SK-N-SH treated with all-trans-retinoic acid at 6 μM for 48 hours (cell line): ENCODE measurements around the gene ZNF618.
A peak's percentile ranks its signal among the peaks of the same experiment; 100 is the strongest.

Source experiments
- ATAC-seq: fragments of 200-7000 bp; cut with Tn5 transposase; 3 replicates; pipeline ENCODE4 v1.9.1; 2020; ENCODE audit warnings: mild to moderate bottlenecking, moderate library complexity
- ARNTL ChIP-seq: fragments of 450-650 bp; formaldehyde crosslinking; IDR thresholded peaks from 2 replicates; pipeline ENCODE4 v1.5.0; 2020; ENCODE audit warnings: low read depth, mild to moderate bottlenecking, moderate library complexity, borderline replicate concordance
- CSDC2 ChIP-seq: fragments of 250-450 bp; sonication (Bioruptor Pico); IDR thresholded peaks from 2 replicates; pipeline ENCODE4 v1.5.0; 2020; ENCODE audit warnings: mild to moderate bottlenecking, moderate library complexity
- ESRRG ChIP-seq: fragments of 250-450 bp; sonication (Bioruptor Pico); IDR thresholded peaks from 2 replicates; pipeline ENCODE4 v1.6.1; 2021; ENCODE audit warnings: mild to moderate bottlenecking
- GLIS3 ChIP-seq: fragments of 250-450 bp; sonication (Bioruptor Pico); IDR thresholded peaks from 2 replicates; pipeline ENCODE4 v1.5.0; 2020; ENCODE audit warnings: mild to moderate bottlenecking, moderate library complexity
- ISL1 ChIP-seq: fragments of 250-450 bp; sonication (Bioruptor Pico); IDR thresholded peaks from 2 replicates; pipeline ENCODE4 v2.1.2; 2022; ENCODE audit warnings: mild to moderate bottlenecking, moderate library complexity
- POU6F1 ChIP-seq: fragments of 250-450 bp; sonication (Bioruptor Pico); IDR thresholded peaks from 2 replicates; pipeline ENCODE4 v1.8.0; 2021; ENCODE audit warnings: low read depth, mild to moderate bottlenecking, moderate library complexity, borderline replicate concordance
- RARB ChIP-seq: fragments of 250-450 bp; sonication (Bioruptor Pico); IDR thresholded peaks from 2 replicates; pipeline ENCODE4 v1.8.0; 2021; ENCODE audit warnings: mild to moderate bottlenecking, moderate library complexity
- SNAI2 ChIP-seq: fragments of 250-450 bp; sonication (Bioruptor Pico); IDR thresholded peaks from 2 replicates; pipeline ENCODE4 v1.5.0; 2020; ENCODE audit warnings: mild to moderate bottlenecking, moderate library complexity
- TCF4 ChIP-seq: fragments of 250-450 bp; sonication (Bioruptor Pico); IDR thresholded peaks from 2 replicates; pipeline ENCODE4 v1.8.0; 2021; ENCODE audit warnings: mild to moderate bottlenecking, moderate library complexity, borderline replicate concordance
- TOX ChIP-seq: fragments of 250-450 bp; sonication (Bioruptor Pico); IDR thresholded peaks from 2 replicates; pipeline ENCODE4 v1.8.0; 2021; ENCODE audit warnings: mild to moderate bottlenecking, moderate library complexity, borderline replicate concordance
- ZC3H10 ChIP-seq: fragments of 250-450 bp; sonication (Bioruptor Pico); IDR thresholded peaks from 2 replicates; pipeline ENCODE4 v1.5.1; 2021; ENCODE audit warnings: mild to moderate bottlenecking, moderate library complexity
- ZFP3 ChIP-seq: fragments of 250-450 bp; sonication (Bioruptor Pico); IDR thresholded peaks from 2 replicates; pipeline ENCODE4 v1.5.0; 2020; ENCODE audit warnings: mild to moderate bottlenecking, moderate library complexity
- ZNF565 ChIP-seq: fragments of 450-650 bp; formaldehyde crosslinking; conservative IDR thresholded peaks from 2 replicates; pipeline ENCODE4 v1.5.0; 2020; ENCODE audit warnings: low read depth, mild to moderate bottlenecking, moderate library complexity
- ZNF70 ChIP-seq: fragments of 450-650 bp; formaldehyde crosslinking; IDR thresholded peaks from 2 replicates; pipeline ENCODE4 v1.5.0; 2020; ENCODE audit warnings: mild to moderate bottlenecking, moderate library complexity
- ZNF8 ChIP-seq: fragments of 450-650 bp; formaldehyde crosslinking; IDR thresholded peaks from 2 replicates; pipeline ENCODE4 v1.5.0; 2020; ENCODE audit warnings: mild to moderate bottlenecking, moderate library complexity
- TF ChIP-seq, protein P1 (sequence below): fragments of 250-450 bp; sonication (Bioruptor Pico); IDR thresholded peaks from 2 replicates; pipeline ENCODE4 v1.8.0; 2020; ENCODE audit warnings: mild to moderate bottlenecking, moderate library complexity, borderline replicate concordance
- TF ChIP-seq, protein P2 (sequence below): fragments of 250-450 bp; sonication (Bioruptor Pico); IDR thresholded peaks from 2 replicates; pipeline ENCODE4 v1.5.1; 2021; ENCODE audit warnings: mild to moderate bottlenecking, moderate library complexity
- TF ChIP-seq, protein P3 (sequence below): fragments of 250-450 bp; sonication (Bioruptor Pico); IDR thresholded peaks from 2 replicates; pipeline ENCODE4 v1.5.0; 2020; ENCODE audit warnings: mild to moderate bottlenecking, moderate library complexity

The ZNF618 gene

GRCh38 chr9:113876151-113876992 is at the start of gene ZNF618:
TSS of gene ZNF618 (plus strand) at chr9:113876309. CDS start at chr9:113876381, 72 bp downstream.
- no peak for TF ChIP-seq TCF4 (CRISPR knock-in tag)
- TF ChIP-seq, protein P1, sequence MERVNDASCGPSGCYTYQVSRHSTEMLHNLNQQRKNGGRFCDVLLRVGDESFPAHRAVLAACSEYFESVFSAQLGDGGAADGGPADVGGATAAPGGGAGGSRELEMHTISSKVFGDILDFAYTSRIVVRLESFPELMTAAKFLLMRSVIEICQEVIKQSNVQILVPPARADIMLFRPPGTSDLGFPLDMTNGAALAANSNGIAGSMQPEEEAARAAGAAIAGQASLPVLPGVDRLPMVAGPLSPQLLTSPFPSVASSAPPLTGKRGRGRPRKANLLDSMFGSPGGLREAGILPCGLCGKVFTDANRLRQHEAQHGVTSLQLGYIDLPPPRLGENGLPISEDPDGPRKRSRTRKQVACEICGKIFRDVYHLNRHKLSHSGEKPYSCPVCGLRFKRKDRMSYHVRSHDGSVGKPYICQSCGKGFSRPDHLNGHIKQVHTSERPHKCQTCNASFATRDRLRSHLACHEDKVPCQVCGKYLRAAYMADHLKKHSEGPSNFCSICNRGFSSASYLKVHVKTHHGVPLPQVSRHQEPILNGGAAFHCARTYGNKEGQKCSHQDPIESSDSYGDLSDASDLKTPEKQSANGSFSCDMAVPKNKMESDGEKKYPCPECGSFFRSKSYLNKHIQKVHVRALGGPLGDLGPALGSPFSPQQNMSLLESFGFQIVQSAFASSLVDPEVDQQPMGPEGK (CRISPR knock-in tag), result 0 out of 2 replicates have a peak, but pooled peaks have one; percentile 22
- peak; percentile 78 for ATAC-seq

GRCh38 chr9:113828221-113828620 is 47.9 kb upstream of the ZNF618 start:
- ATAC-seq, result no peak
- TF ChIP-seq TCF4 (CRISPR knock-in tag), result no peak
- TF ChIP-seq ZNF8 (CRISPR knock-in tag), result no peak

- ATAC-seq, result no peak
- TF ChIP-seq TCF4 (CRISPR knock-in tag) (no peak), SNAI2 (no peak), POU6F1 (CRISPR knock-in tag) (no peak), ZNF8 (CRISPR knock-in tag) (no peak), RARB (CRISPR knock-in tag) (no peak), ZC3H10 (no peak), ARNTL (CRISPR knock-in tag) (no peak), GLIS3 (CRISPR knock-in tag) (no peak), ISL1 (CRISPR knock-in tag) (no peak), ZNF70 (no peak), ZFP3 (CRISPR knock-in tag) (no peak), ZNF565 (CRISPR knock-in tag) (no peak), TOX (CRISPR knock-in tag) (no peak), ESRRG (no peak), CSDC2 (CRISPR knock-in tag) (no peak)
- TF ChIP-seq, protein P2, sequence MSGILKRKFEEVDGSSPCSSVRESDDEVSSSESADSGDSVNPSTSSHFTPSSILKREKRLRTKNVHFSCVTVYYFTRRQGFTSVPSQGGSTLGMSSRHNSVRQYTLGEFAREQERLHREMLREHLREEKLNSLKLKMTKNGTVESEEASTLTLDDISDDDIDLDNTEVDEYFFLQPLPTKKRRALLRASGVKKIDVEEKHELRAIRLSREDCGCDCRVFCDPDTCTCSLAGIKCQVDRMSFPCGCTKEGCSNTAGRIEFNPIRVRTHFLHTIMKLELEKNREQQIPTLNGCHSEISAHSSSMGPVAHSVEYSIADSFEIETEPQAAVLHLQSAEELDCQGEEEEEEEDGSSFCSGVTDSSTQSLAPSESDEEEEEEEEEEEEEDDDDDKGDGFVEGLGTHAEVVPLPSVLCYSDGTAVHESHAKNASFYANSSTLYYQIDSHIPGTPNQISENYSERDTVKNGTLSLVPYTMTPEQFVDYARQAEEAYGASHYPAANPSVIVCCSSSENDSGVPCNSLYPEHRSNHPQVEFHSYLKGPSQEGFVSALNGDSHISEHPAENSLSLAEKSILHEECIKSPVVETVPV (CRISPR knock-in tag), result no peak
- TF ChIP-seq, protein P3, sequence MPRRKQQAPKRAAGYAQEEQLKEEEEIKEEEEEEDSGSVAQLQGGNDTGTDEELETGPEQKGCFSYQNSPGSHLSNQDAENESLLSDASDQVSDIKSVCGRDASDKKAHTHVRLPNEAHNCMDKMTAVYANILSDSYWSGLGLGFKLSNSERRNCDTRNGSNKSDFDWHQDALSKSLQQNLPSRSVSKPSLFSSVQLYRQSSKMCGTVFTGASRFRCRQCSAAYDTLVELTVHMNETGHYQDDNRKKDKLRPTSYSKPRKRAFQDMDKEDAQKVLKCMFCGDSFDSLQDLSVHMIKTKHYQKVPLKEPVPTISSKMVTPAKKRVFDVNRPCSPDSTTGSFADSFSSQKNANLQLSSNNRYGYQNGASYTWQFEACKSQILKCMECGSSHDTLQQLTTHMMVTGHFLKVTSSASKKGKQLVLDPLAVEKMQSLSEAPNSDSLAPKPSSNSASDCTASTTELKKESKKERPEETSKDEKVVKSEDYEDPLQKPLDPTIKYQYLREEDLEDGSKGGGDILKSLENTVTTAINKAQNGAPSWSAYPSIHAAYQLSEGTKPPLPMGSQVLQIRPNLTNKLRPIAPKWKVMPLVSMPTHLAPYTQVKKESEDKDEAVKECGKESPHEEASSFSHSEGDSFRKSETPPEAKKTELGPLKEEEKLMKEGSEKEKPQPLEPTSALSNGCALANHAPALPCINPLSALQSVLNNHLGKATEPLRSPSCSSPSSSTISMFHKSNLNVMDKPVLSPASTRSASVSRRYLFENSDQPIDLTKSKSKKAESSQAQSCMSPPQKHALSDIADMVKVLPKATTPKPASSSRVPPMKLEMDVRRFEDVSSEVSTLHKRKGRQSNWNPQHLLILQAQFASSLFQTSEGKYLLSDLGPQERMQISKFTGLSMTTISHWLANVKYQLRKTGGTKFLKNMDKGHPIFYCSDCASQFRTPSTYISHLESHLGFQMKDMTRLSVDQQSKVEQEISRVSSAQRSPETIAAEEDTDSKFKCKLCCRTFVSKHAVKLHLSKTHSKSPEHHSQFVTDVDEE (CRISPR knock-in tag), result no peak
- TF ChIP-seq, protein P1 (CRISPR knock-in tag), result no peak
Measured at GRCh38 chr9:113837334-113837733, 38.8 kb upstream of the ZNF618 start.
